Colonic mucosa (tissue), 4 donors: ENCODE measurements around the gene METRNL. TPM values are rescaled to one million over a fixed set of nuclear protein-coding genes. Genes with fewer than 3 reads are reported as not detected.
"Not testable (repeated sequence)": the region's sequence is repeated elsewhere in the genome, so short reads cannot be mapped to it uniquely, and the experiment has no call there.

Experiments
- DNase-seq: peaks from one replicate; pipeline ENCODE4 v3.0.0-alpha.2; 2020
- H3K27ac ChIP-seq: fragments of 200-600 bp; one replicate; pipeline ENCODE4 v1.8.0; 2021
- H3K27me3 ChIP-seq: fragments of 200-600 bp; one replicate; pipeline ENCODE4 v1.8.0; 2021
- H3K36me3 ChIP-seq: fragments of 200-600 bp; one replicate; pipeline ENCODE4 v1.8.0; 2021
- H3K4me1 ChIP-seq: fragments of 200-600 bp; one replicate; pipeline ENCODE4 v1.8.0; 2021; ENCODE audit warnings: mild to moderate bottlenecking
- H3K4me3 ChIP-seq: fragments of 200-600 bp; one replicate; pipeline ENCODE4 v1.8.0; 2021
- H3K9ac ChIP-seq, 2 donors: one replicate each; pipeline ENCODE4 v1.7.0; 2013; ENCODE audit warnings: control low read depth in 2 of 2, low read depth in 2 of 2, low read length in 2 of 2
- H3K9me3 ChIP-seq: fragments of 200-600 bp; one replicate; pipeline ENCODE4 v1.8.0; 2021
- CTCF ChIP-seq: fragments of 200-600 bp; IDR thresholded peaks from one replicate; pipeline ENCODE4 v1.8.0; 2022; ENCODE audit warnings: antibody characterized with exemption, mild to moderate bottlenecking
- intact Hi-C: fragments of 100-400 bp; cut with DNase I; formaldehyde crosslinking; loops from one replicate; pipeline ENCODE4 v1.14.1; 2022
- total RNA-seq, 2 donors: library from RNA; stranded (reverse); fragmentation: NEBNext Ultra II Directional in 1 of 2; extraction: Animal tissue kit (Norgen Biotek cat#: 25700) in 1 of 2; gene quantifications; one replicate each; pipeline ENCODE4 v1.2.1, GENCODE V29; 2021
- donor health status: healthy.
- donor health status: DM: no; HTN: no; CAD: no.
- donor health status: DM: no; HTN: no; CAD: no.

The METRNL gene
- total RNA-seq, 2 donors from 2014 or later: 84.2 to 87.2 TPM

- H3K4me3 ChIP-seq: no peak overlapping the region
- TF ChIP-seq CTCF: no peak
- no peak overlapping the region for H3K27ac ChIP-seq
- H3K9ac ChIP-seq: no peak overlapping the region
- no peaks in the 10 kb centered on the region for H3K9me3 ChIP-seq
- H3K27me3 ChIP-seq: no peaks in the 10 kb centered on the region
- intact Hi-C loops: no loop called here
- DNase-seq: no peak
- no peaks in the 10 kb centered on the region for H3K36me3 ChIP-seq
- H3K4me1 ChIP-seq: no peaks in the 10 kb centered on the region
These were observed 15.2 kb upstream of the METRNL start for GRCh38 chr17:83064021-83064731.

- no peak overlapping the region for H3K27ac ChIP-seq
- H3K4me3 ChIP-seq: no peak overlapping the region
- no peaks in the 10 kb centered on the region for H3K9me3 ChIP-seq
- no peaks in the 10 kb centered on the region for H3K27me3 ChIP-seq
- H3K9ac ChIP-seq: no peak overlapping the region
- no peaks in the 10 kb centered on the region for H3K36me3 ChIP-seq
- intact Hi-C loops: no loop called here
- TF ChIP-seq CTCF: no peak
- H3K4me1 ChIP-seq: no peaks in the 10 kb centered on the region
- DNase-seq: peak; percentile 67
These were observed 14.4 kb upstream of the METRNL start for GRCh38 chr17:83064732-83065659.

- Histone ChIP-seq H3K9me3 (no peaks in the 10 kb centered on the region), H3K27me3 (no peaks in the 10 kb centered on the region), H3K9ac (no peak overlapping the region), H3K36me3 (no peaks in the 10 kb centered on the region), H3K27ac (no peak overlapping the region), H3K4me3 (no peak overlapping the region), H3K4me1 (no peaks in the 10 kb centered on the region)
- DNase-seq: peak; percentile 15
- no peak for TF ChIP-seq CTCF
- intact Hi-C loops: no loop called here
These were observed 13.5 kb upstream of the METRNL start for GRCh38 chr17:83065660-83066542.

GRCh38 chr17:83066543-83066890 is 12.9 kb upstream of the METRNL start:
- H3K4me3 ChIP-seq, H3K4me1 ChIP-seq, H3K27me3 ChIP-seq, H3K27ac ChIP-seq, H3K36me3 ChIP-seq, H3K9ac ChIP-seq, intact Hi-C loops, H3K9me3 ChIP-seq, DNase-seq: not testable (repeated sequence)

- H3K9ac ChIP-seq: no peak overlapping the region
- no peaks in the 10 kb centered on the region for H3K4me1 ChIP-seq
- no peaks in the 10 kb centered on the region for H3K9me3 ChIP-seq
- H3K27me3 ChIP-seq: no peaks in the 10 kb centered on the region
- no peak for TF ChIP-seq CTCF
- no peak overlapping the region for H3K27ac ChIP-seq
- DNase-seq: no peak
- H3K4me3 ChIP-seq: no peak overlapping the region
- intact Hi-C loops: no loop called here
- no peaks in the 10 kb centered on the region for H3K36me3 ChIP-seq
These were observed 12.2 kb upstream of the METRNL start for GRCh38 chr17:83067071-83067717.
